K562 (cell line): ENCODE data around the gene GFI1B. TPM values are rescaled to one million over a fixed set of nuclear protein-coding genes. Genes with fewer than 3 reads are reported as not detected.

Source experiments
- DMBX1 ChIP-seq: fragments of 250-450 bp; sonication (Bioruptor Pico); IDR thresholded peaks from 2 replicates; pipeline ENCODE4 v1.8.0; 2022; ENCODE audit warnings: inconsistent platforms, mild to moderate bottlenecking, moderate library complexity, borderline replicate concordance
- FOXJ2 ChIP-seq: fragments of 200-800 bp; sonication (Bioruptor generic); IDR thresholded peaks from 2 replicates; pipeline ENCODE4 v1.6.1; 2016; ENCODE audit warnings: missing genetic modification characterization, missing compliant biosample characterization
- GATA2 ChIP-seq: sonication (generic); formaldehyde crosslinking; IDR thresholded peaks from 2 replicates; pipeline ENCODE4 v1.4.0; 2020; ENCODE audit warnings: mild to moderate bottlenecking, missing genetic modification reagents
- HOXB6 ChIP-seq: fragments of 250-450 bp; sonication (Bioruptor Pico); IDR thresholded peaks from 2 replicates; pipeline ENCODE4 v1.5.1; 2022; ENCODE audit warnings: mild to moderate bottlenecking, borderline replicate concordance
- HSF4 ChIP-seq: fragments of 250-450 bp; sonication (Bioruptor Pico); IDR thresholded peaks from 2 replicates; pipeline ENCODE4 v2.1.2; 2022; ENCODE audit warnings: mild to moderate bottlenecking, moderate library complexity, borderline replicate concordance
- NFIX ChIP-seq: fragments of 250-450 bp; sonication (Bioruptor Pico); IDR thresholded peaks from 2 replicates; pipeline ENCODE4 v1.4.0; 2020; ENCODE audit warnings: low read depth, mild to moderate bottlenecking, moderate library complexity
- NR3C1 ChIP-seq: sonication (generic); formaldehyde crosslinking; IDR thresholded peaks from 2 replicates; pipeline ENCODE4 v1.8.1; 2022; ENCODE audit warnings: missing genetic modification reagents
- RCOR1 ChIP-seq, 2 experiments: IDR thresholded peaks; 2 replicates each; pipeline ENCODE4 v1.6.1; 2012; ENCODE audit warnings: low read depth in 2 of 2, low read length in 2 of 2, borderline replicate concordance in 1 of 2, improper control_type of control experiment in 1 of 2
- SMAD1 ChIP-seq: fragments of 150-350 bp; IDR thresholded peaks from 2 replicates; pipeline ENCODE4 v1.6.1; 2014; ENCODE audit warnings: low read length, low read depth; ENCODE audit not compliant: partially characterized antibody
- TARDBP ChIP-seq: fragments of 450-650 bp; IDR thresholded peaks from 2 replicates; pipeline ENCODE4 v1.6.1; 2016
- TSC22D4 ChIP-seq: fragments of 450-650 bp; IDR thresholded peaks from 2 replicates; pipeline ENCODE4 v1.6.1; 2016; ENCODE audit warnings: missing genetic modification characterization, missing biosample characterization, control low read depth
- YY1 ChIP-seq, 3 experiments: IDR thresholded peaks; 2 replicates each; pipeline ENCODE4 v1.6.1; 2011; ENCODE audit warnings: low read length in 2 of 3, mild to moderate bottlenecking in 2 of 3, moderate library complexity in 2 of 3, borderline replicate concordance in 1 of 3, control low read depth in 1 of 3, low read depth in 1 of 3; ENCODE audit not compliant: insufficient read depth in 3 of 3, insufficient replicate concordance in 2 of 3, control insufficient read depth in 1 of 3, insufficient read length in 1 of 3; ENCODE audit errors: extremely low read depth in 1 of 3
- ZNF232 ChIP-seq: sonication (generic); formaldehyde crosslinking; IDR thresholded peaks from 2 replicates; pipeline ENCODE4 v1.8.0; 2022; ENCODE audit warnings: mild to moderate bottlenecking, missing genetic modification reagents
- ZNF324 ChIP-seq: fragments of 250-450 bp; sonication (Bioruptor Pico); IDR thresholded peaks from 2 replicates; pipeline ENCODE4 v1.4.0; 2020; ENCODE audit warnings: mild to moderate bottlenecking
- polyA plus RNA-seq, 8 experiments: library from polyadenylated mRNA; depleted of rRNA in 4 of 8; stranded (reverse) in 5 of 8; unstranded in 3 of 8; fragments of >200 nt; fragmentation: Nextera tagmentation in 2 of 8; fragmentation: Illumina TruSeq in 1 of 8; extraction: Ambion mirVana in 2 of 8; extraction: Trizol in 1 of 8; gene quantifications; 2 replicates each; pipeline versions ENCODE4 v1.2.1 to v1.2.3, GENCODE V29; 2011 to 2014; ENCODE audit warnings: inconsistent platforms in 1 of 8, missing spikeins in 1 of 8
- total RNA-seq, 7 experiments: library from RNA; depleted of rRNA in 6 of 7; stranded (reverse); fragments of >200 nt in 6 of 7; fragmentation: Illumina TruSeq in 2 of 7; extraction: Trizol in 2 of 7; gene quantifications; 2 replicates each; pipeline versions ENCODE4 v1.2.1 to v1.2.3, GENCODE V29; 2011 to 2021; ENCODE audit warnings: low replicate concordance in 1 of 7
- TF ChIP-seq, protein P1 (sequence below), 3 experiments: fragments of 200-800 bp in 1 of 3; fragments of 250-450 bp in 1 of 3; fragments of 450-650 bp in 1 of 3; sonication (Bioruptor Pico) in 1 of 3; sonication (Bioruptor generic) in 1 of 3; formaldehyde crosslinking in 1 of 3; IDR thresholded peaks; 2 replicates each; pipeline versions ENCODE4 v1.6.1 to v1.8.0; 2016 to 2022; ENCODE audit warnings: mild to moderate bottlenecking in 2 of 3, missing genetic modification characterization in 2 of 3, missing compliant biosample characterization in 1 of 3, moderate library complexity in 1 of 3
- TF ChIP-seq, protein P2 (sequence below): sonication (generic); formaldehyde crosslinking; IDR thresholded peaks from 2 replicates; pipeline ENCODE4 v1.9.0; 2022; ENCODE audit warnings: mild to moderate bottlenecking, missing genetic modification reagents
- TF ChIP-seq, protein P3 (sequence below): fragments of 250-450 bp; sonication (Bioruptor Pico); IDR thresholded peaks from 2 replicates; pipeline ENCODE4 v1.9.0; 2021; ENCODE audit warnings: mild to moderate bottlenecking, inconsistent platforms
- TF ChIP-seq, protein P4 (sequence below): fragments of 250-450 bp; sonication (Bioruptor Pico); IDR thresholded peaks from 2 replicates; pipeline ENCODE4 v1.5.0; 2020; ENCODE audit warnings: mild to moderate bottlenecking

The GFI1B gene
- total and polyA plus RNA-seq, 9 of the 15 experiments (the other 6 are each of a cell fraction or from before 2014, with no cell fraction given), result 8.0 to 75.7 (median 34.5) TPM

DNA sequence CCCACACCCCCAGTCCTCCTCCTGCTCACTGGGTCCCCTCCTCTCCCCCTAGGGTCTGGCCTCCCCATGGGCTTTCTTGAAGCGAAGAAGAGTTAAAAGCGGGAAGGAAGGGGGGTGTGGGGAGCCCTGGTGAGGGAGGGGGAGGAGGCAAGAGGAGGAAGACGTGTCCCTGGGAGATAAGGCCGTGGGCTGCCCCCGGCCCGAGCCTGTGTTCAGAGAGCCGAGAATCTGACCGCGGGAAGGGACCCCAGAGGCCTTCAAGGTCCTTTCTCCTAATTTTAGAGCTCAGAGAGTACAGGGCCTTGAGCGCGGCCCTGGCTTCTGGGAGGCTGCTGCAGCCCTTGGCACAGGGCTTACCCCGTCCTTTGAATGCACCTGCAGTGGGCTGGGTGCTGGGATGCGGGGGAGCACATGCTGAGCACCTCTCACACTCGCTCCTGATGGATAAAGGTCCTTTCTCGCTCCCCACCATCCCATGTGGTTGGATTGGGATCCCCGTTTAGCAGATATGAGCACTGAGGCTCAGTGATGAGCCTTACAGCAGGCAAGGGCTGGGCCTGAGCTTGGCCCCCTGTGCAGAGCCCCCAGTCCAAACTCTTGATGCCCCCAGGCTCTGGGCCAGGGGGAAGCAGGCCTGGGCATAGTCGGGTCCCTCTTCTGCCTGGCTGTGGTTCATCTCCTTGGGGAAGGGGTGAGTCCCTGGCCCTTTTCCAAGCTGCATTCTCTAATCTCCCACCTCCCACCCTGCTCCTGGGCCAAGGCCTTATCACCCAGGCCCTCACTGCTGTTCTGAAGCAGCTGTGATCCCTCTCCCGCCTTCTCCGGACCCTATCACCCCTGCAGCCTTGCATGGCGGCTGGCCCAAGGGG is 5.9 kb downstream of the GFI1B start (continued):
- TF ChIP-seq, protein P1, sequence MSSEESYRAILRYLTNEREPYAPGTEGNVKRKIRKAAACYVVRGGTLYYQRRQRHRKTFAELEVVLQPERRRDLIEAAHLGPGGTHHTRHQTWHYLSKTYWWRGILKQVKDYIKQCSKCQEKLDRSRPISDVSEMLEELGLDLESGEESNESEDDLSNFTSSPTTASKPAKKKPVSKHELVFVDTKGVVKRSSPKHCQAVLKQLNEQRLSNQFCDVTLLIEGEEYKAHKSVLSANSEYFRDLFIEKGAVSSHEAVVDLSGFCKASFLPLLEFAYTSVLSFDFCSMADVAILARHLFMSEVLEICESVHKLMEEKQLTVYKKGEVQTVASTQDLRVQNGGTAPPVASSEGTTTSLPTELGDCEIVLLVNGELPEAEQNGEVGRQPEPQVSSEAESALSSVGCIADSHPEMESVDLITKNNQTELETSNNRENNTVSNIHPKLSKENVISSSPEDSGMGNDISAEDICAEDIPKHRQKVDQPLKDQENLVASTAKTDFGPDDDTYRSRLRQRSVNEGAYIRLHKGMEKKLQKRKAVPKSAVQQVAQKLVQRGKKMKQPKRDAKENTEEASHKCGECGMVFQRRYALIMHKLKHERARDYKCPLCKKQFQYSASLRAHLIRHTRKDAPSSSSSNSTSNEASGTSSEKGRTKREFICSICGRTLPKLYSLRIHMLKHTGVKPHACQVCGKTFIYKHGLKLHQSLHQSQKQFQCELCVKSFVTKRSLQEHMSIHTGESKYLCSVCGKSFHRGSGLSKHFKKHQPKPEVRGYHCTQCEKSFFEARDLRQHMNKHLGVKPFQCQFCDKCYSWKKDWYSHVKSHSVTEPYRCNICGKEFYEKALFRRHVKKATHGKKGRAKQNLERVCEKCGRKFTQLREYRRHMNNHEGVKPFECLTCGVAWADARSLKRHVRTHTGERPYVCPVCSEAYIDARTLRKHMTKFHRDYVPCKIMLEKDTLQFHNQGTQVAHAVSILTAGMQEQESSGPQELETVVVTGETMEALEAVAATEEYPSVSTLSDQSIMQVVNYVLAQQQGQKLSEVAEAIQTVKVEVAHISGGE (CRISPR knock-in tag; IDR thresholded peaks at IDR 0.05), result peak in 1 of 3 experiments; percentile 56; a peak in 1 of 6 replicates
- TF ChIP-seq TSC22D4, result no peak
- TF ChIP-seq SMAD1, result no peak
- TF ChIP-seq HOXB6 (CRISPR knock-in tag), result no peak
- peak; percentile 92 for TF ChIP-seq GATA2 (CRISPR knock-in tag)
- TF ChIP-seq, protein P2, sequence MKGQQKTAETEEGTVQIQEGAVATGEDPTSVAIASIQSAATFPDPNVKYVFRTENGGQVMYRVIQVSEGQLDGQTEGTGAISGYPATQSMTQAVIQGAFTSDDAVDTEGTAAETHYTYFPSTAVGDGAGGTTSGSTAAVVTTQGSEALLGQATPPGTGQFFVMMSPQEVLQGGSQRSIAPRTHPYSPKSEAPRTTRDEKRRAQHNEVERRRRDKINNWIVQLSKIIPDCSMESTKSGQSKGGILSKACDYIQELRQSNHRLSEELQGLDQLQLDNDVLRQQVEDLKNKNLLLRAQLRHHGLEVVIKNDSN, result no peak
- TF ChIP-seq FOXJ2 (tag), result no peak
- TF ChIP-seq DMBX1 (CRISPR knock-in tag), result peak; percentile 55; the same call in 1 of the 2 replicates
- TF ChIP-seq ZNF324 (CRISPR knock-in tag), result no peak
- TF ChIP-seq, protein P3, sequence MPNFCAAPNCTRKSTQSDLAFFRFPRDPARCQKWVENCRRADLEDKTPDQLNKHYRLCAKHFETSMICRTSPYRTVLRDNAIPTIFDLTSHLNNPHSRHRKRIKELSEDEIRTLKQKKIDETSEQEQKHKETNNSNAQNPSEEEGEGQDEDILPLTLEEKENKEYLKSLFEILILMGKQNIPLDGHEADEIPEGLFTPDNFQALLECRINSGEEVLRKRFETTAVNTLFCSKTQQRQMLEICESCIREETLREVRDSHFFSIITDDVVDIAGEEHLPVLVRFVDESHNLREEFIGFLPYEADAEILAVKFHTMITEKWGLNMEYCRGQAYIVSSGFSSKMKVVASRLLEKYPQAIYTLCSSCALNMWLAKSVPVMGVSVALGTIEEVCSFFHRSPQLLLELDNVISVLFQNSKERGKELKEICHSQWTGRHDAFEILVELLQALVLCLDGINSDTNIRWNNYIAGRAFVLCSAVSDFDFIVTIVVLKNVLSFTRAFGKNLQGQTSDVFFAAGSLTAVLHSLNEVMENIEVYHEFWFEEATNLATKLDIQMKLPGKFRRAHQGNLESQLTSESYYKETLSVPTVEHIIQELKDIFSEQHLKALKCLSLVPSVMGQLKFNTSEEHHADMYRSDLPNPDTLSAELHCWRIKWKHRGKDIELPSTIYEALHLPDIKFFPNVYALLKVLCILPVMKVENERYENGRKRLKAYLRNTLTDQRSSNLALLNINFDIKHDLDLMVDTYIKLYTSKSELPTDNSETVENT (CRISPR knock-in tag), result no peak; the same call in 1 of the 2 replicates
- TF ChIP-seq RCOR1 (IDR thresholded peaks at IDR 0.05; ENCODE audit: borderline replicate concordance in 1 of 2, low read depth in 2 of 2, low read length in 2 of 2), result peak; percentile 46 to 80; a peak in 2 of 4 replicates
- no peak for TF ChIP-seq NR3C1
- TF ChIP-seq NFIX (CRISPR knock-in tag), result no peak
- TF ChIP-seq HSF4 (CRISPR knock-in tag), result no peak; the same call in 1 of the 2 replicates
- no peak for TF ChIP-seq TARDBP
- TF ChIP-seq, protein P4, sequence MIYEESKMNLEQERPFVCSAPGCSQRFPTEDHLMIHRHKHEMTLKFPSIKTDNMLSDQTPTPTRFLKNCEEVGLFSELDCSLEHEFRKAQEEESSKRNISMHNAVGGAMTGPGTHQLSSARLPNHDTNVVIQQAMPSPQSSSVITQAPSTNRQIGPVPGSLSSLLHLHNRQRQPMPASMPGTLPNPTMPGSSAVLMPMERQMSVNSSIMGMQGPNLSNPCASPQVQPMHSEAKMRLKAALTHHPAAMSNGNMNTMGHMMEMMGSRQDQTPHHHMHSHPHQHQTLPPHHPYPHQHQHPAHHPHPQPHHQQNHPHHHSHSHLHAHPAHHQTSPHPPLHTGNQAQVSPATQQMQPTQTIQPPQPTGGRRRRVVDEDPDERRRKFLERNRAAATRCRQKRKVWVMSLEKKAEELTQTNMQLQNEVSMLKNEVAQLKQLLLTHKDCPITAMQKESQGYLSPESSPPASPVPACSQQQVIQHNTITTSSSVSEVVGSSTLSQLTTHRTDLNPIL (CRISPR knock-in tag), result no peak
- no peak for TF ChIP-seq ZNF232 (CRISPR knock-in tag)
- peak in 2 of 3 experiments; percentile 44 to 78 for TF ChIP-seq YY1 (IDR thresholded peaks at IDR 0.05; ENCODE audit: borderline replicate concordance in 1 of 3, control insufficient read depth in 1 of 3, extremely low read depth in 1 of 3, insufficient read depth in 3 of 3, insufficient read length in 1 of 3, insufficient replicate concordance in 2 of 3, low read depth in 1 of 3, low read length in 2 of 3)
